ENCODE data around the gene CDC42BPB.

CDC42BPB gene

GRCh38 chr14:102905116-102906108, 151.9 kb downstream of the CDC42BPB start:
- POLR2A ChIA-PET (ENCODE audit: low non-redundant PET) = no interaction called here
- H3K27ac ChIP-seq = no peak overlapping the region
- TF ChIP-seq CTCF (conservative IDR thresholded peaks at IDR 0.05; ENCODE audit: low read depth) = no peak
- no peak for DNase-seq (ENCODE audit: low spot score)
- CTCF ChIA-PET = interaction anchor here (0.6 kb wide), 2 partner anchors 329 to 1818 kb away, joined by 3 read pairs; no protein-coding TSS in a partner anchor

DNA sequence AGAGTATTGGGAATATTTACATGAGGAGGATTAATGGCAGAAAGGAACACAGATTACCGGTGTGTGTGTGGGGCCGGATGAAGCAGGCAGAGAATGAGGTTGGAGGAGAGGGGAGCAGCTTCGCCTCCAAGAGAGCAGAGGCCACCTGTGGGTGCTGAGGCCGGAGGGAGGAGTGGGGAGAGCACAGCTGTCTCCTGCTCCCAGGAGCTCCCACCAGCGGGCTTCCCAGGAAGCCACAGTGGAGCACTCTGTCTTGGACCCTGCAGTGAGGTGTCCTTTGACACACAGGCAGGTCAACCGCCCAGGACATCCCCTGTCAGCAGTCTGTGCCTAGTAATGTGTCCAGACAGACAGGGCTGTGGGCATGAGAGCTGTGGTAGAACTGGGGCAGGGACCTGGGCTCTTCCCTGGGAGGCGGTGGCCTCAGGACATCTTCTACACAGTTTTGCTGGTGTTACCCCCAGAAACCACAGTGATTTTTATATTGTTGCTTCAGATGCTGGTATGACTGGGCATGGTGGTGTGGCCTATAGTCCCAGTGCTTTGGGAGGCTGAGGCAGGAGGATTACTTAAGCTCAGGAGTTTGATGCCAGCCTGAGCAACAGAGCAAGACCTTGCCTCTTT, 153.3 kb downstream of the CDC42BPB start:
- H3K27ac ChIP-seq = no peak overlapping the region
- no peak for DNase-seq (ENCODE audit: low spot score)
- CTCF ChIA-PET = no interaction called here

GRCh38 chr14:102903248-102903888, 154.0 kb downstream of the CDC42BPB start:
- ChIA-PET CTCF (no interaction called here), POLR2A (ENCODE audit: low non-redundant PET) (no interaction called here)
- TF ChIP-seq CTCF (conservative IDR thresholded peaks at IDR 0.05; ENCODE audit: low read depth) = no peak
- no peak for DNase-seq (ENCODE audit: low spot score)
- H3K27ac ChIP-seq = no peak overlapping the region

More for the DNA sequence above, 153.3 kb downstream of the CDC42BPB start:
- no peak for TF ChIP-seq CTCF (conservative IDR thresholded peaks at IDR 0.05; ENCODE audit: low read depth)
- POLR2A ChIA-PET (ENCODE audit: low non-redundant PET) = no interaction called here

DNA sequence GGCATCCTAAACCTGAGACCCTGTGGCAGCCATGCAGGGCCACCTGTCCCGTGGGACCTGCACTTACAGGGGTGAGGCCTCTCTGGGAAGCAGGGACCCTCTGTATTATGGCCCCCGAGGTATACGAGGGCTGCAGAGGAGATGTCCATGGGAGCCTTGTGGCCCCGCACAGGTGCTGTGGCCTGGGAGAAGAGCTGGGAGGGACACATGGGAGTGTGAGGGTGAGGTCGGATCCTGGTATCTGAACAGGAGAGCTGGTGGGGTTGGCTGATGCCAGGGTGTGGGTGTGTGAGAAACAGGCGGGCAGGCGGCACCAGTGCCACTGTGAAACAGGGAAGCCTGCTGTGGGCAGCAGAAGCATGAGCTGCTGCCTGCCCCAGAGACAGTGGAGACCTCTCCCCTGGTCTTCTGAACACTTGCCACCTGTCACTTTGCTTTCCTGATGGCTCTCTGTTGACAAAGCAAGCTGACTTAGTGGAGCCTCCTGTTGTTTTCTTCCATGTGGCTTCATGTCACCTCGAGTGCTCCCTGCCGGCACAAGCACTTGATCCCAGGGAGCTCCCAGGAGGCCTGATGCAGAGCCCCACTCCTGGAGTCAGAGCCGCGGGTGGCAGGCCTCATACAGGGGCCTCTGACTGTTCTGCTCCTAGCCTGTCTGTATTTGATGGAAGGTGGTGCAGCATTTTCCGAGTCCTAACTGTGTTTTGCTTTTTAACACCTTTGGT, 154.7 kb downstream of the CDC42BPB start:
- no peak for DNase-seq (ENCODE audit: low spot score)
- ChIA-PET CTCF (no interaction called here), POLR2A (ENCODE audit: low non-redundant PET) (no interaction called here)
- no peak overlapping the region for H3K27ac ChIP-seq
- TF ChIP-seq CTCF (conservative IDR thresholded peaks at IDR 0.05; ENCODE audit: low read depth) = no peak

DNA sequence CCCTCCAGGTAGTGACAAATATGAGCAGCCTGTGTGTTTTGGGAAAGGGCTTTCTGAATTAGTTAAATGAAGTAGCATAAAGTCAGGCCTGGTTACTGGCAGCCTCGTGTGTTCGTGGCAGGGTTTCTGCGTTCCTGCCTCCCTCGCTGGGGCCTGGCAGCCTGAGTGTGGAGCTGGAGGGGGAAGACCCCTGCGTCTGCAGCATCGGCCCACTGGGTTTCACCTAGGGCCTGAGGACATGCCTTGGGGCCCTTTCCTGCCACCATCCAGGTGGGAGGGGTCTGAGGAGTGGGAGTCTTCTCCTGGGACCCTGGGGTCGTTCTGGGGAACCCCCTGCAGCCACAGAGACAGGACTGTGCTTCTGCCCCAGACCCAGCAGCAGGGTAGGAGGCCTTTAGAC, 155.3 kb downstream of the CDC42BPB start:
- no peak overlapping the region for H3K27ac ChIP-seq
- ChIA-PET CTCF (no interaction called here), POLR2A (ENCODE audit: low non-redundant PET) (no interaction called here)
- TF ChIP-seq CTCF (conservative IDR thresholded peaks at IDR 0.05; ENCODE audit: low read depth) = no peak
- DNase-seq (ENCODE audit: low spot score) = no peak

- DNase-seq (ENCODE audit: low spot score) = no peak
- CTCF ChIA-PET = interaction anchor here (0.6 kb wide), 1 partner anchor 127 kb away, joined by 3 read pairs; no protein-coding TSS in a partner anchor
- no peak overlapping the region for H3K27ac ChIP-seq
- TF ChIP-seq CTCF (conservative IDR thresholded peaks at IDR 0.05; ENCODE audit: low read depth) = no peak
- POLR2A ChIA-PET (ENCODE audit: low non-redundant PET) = no interaction called here
These were observed 155.7 kb downstream of the CDC42BPB start for GRCh38 chr14:102901633-102902032.
